ENCODE results near the gene TMEM51.

GRCh38 chr1:15220825-15221431, 67.4 kb downstream of the TMEM51 start:
- TF ChIP-seq CTCF (conservative IDR thresholded peaks at IDR 0.05 in 1 of 2, IDR thresholded peaks at IDR 0.05 in 1 of 2; ENCODE audit: extremely low read depth in 1 of 2, insufficient read depth in 1 of 2, low read depth in 1 of 2, low read length in 2 of 2) (no peak), EZH2 (IDR thresholded peaks at IDR 0.05; ENCODE audit: borderline replicate concordance, low read length) (no peak)

Measured in mammary epithelial cell (primary cell).